Left colon (tissue), 2 donors: Measurements from ENCODE around the gene BBS12. TPM values are rescaled to one million over a fixed set of nuclear protein-coding genes. Genes with fewer than 3 reads are reported as not detected.
"Not testable (repeated sequence)": the region's sequence is repeated elsewhere in the genome, so short reads cannot be mapped to it uniquely, and the experiment has no call there.

Experiments used
- ATAC-seq: fragments of 200-7000 bp; cut with Tn5 transposase; one replicate; pipeline ENCODE4 v1.9.1; 2020; ENCODE audit warnings: mild to moderate bottlenecking, moderate library complexity
- DNase-seq, 2 donors: peaks; one replicate each; pipeline ENCODE4 v3.0.0-alpha.2; 2020
- intact Hi-C, 2 donors: fragments of 100-400 bp; cut with DNase I in 1 of 2; cut with micrococcal nuclease in 1 of 2; formaldehyde crosslinking; loops; one replicate each; pipeline versions ENCODE4 v1.11.2 to v1.14.0; 2022; cut with DNase I, micrococcal nuclease
- total RNA-seq, 2 donors: library from RNA; stranded (reverse); fragmentation: NEBNext Ultra II Directional; extraction: Animal tissue kit (Norgen Biotek cat#: 25700); gene quantifications; one replicate each; pipeline ENCODE4 v1.2.1, GENCODE V29; 2021
- donor health status: DM: no; HTN: no; CAD: no.
- donor health status: DM: yes; HTN: yes; CAD: no.

BBS12 gene
- total RNA-seq, 2 donors from 2014 or later = 3.7 to 5.2 TPM

GRCh38 chr4:122783301-122784215, 51.1 kb downstream of the BBS12 start:
- ATAC-seq (peak; percentile 38), DNase-seq (peak in 1 of 2 donors; percentile 36)
- intact Hi-C loops = no loop called here

- intact Hi-C loops = no loop called here
- no peak for ATAC-seq
- no peak for DNase-seq
Observed at GRCh38 chr4:122784261-122784660, 51.8 kb downstream of the BBS12 start.

DNA sequence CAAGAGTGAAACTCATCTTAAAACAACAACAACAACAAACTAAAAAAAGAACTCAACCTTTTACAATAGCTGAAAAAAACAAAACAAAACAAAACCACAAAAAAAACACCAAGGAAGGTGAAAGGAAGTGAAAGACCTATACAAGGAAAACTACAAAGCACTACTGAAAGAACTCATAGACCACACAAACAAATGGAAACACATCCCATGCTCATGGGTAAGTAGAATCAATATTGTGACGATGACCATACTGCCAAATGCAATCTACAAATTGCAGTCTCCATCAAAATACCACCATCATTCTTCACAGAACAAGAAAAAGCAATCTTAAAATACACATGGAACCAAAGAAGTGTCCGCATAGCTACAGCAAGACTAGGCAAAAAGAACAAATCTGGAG, 52.6 kb downstream of the BBS12 start:
- ATAC-seq (no peak), DNase-seq (no peak)
- intact Hi-C loops = no loop called here

DNA sequence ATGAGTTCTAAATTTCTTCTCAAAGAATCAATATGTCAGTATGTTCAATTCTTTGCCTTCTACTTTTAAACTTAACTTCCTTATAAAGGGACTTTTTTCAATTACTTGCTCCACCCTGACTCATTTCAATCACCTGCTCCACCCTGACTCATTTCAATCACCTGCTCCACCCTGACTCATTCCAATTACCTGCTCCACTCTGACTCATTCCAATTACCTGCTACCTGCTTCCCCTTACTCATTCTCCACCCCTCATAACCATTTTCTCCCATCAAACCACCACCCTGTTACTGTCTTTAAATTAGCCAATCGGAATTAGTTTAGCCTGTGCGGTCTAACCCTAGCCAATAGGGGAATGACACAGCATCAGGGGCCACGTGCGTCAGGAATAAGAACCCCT, 53.8 kb downstream of the BBS12 start:
- DNase-seq, intact Hi-C loops: not testable (repeated sequence)
- peak; percentile 93 for ATAC-seq

- DNase-seq, intact Hi-C loops, ATAC-seq: not testable (repeated sequence)
Observed at GRCh38 chr4:122786920-122787319, 54.4 kb downstream of the BBS12 start.

GRCh38 chr4:122787940-122788339, 55.4 kb downstream of the BBS12 start:
- no peak for ATAC-seq
- intact Hi-C loops = no loop called here

GRCh38 chr4:122788935-122789334, 56.4 kb downstream of the BBS12 start:
- DNase-seq (no peak), ATAC-seq (no peak)
- intact Hi-C loops = no loop called here

More at GRCh38 chr4:122787940-122788339, 55.4 kb downstream of the BBS12 start:
- DNase-seq = no peak

DNA sequence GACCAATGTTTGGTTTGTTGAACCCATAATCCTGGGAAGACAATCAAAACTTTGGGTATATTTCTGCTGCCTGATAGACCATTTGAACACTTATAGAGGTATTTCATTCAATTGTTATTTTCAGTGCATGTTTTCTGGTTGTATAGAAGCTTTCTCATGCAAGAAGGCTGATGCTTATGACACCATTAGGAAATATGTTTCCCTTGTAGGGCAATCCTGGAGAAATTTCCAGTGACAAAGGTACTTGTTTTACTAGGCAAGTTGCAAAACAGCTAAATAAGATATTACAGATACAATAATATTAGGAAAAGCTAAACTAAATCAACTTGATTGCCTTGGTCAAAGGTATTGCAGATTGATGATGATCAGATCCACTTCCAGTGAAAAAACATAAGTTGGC, 61.3 kb downstream of the BBS12 start:
- ATAC-seq = no peak
- no peak for DNase-seq
- intact Hi-C loops = no loop called here

Other genes starting within 250 kb of the BBS12 start
- not detected for gene IL21, start 111.6 kb upstream of the BBS12 start, total RNA-seq
- gene FGF2, start 94.1 kb downstream of the BBS12 start, total RNA-seq = 1 to 10 TPM; 1.3 to 4.1 TPM
- gene NUDT6, start 189.9 kb downstream of the BBS12 start, total RNA-seq = 1 to 10 TPM; 7.7 to 8.6 TPM